ENCODE measurements around the gene ZFYVE21.

The ZFYVE21 gene

DNA sequence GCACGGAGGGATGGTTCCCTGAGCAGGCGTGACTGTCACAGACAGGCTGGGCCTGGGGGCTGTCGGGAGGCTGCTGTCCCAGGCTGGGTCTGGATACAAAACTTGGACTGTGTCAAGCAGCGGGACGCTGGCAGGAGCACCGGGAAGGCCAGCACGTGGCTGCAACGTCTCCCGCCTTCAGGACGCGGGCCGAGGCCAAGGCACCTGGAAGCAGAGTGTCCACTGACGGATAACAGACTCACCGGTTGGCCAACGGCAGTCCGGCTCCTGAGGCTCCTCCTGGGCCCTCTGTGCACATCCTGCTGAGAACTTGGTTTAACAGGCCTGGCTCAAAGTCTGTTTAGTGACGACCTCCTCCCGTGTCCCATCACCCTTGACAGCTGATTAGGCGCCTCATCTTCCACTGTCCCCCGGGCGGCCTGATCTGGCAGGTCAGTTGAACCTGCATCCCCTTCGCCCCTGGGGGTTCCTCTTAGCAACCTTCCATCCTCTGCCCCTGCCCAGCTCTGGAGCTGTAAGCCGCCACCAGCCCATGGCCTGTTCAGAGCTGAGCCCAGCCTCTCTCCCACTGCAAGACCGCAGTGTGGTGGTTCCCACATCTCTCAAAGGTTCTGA is 2.9 kb upstream of the ZFYVE21 start:
- Histone ChIP-seq H3K36me3 (ENCODE audit: insufficient read depth, low read length) (peaks cover 38% of the 10 kb centered on the region), H3K4me1 (ENCODE audit: insufficient read depth, low read length) (peaks cover 29% of the 10 kb centered on the region), H2AFZ (ENCODE audit: low read depth, low read length) (no peak overlapping the region), H3K9me3 (ENCODE audit: low read length) (peaks cover under 1% of the 10 kb centered on the region), H3K27me3 (ENCODE audit: insufficient read depth, low read length) (no peaks in the 10 kb centered on the region), H3K4me3 (ENCODE audit: low read length) (no peak overlapping the region)

GRCh38 chr14:103713304-103714062 is 2.1 kb upstream of the ZFYVE21 start:
- Histone ChIP-seq H3K4me1 (ENCODE audit: insufficient read depth, low read length) (peaks cover 29% of the 10 kb centered on the region), H3K9me3 (ENCODE audit: low read length) (peaks cover 3% of the 10 kb centered on the region), H3K27me3 (ENCODE audit: insufficient read depth, low read length) (no peaks in the 10 kb centered on the region), H3K4me3 (ENCODE audit: low read length) (no peak overlapping the region), H2AFZ (ENCODE audit: low read depth, low read length) (no peak overlapping the region), H3K36me3 (ENCODE audit: insufficient read depth, low read length) (peaks cover 32% of the 10 kb centered on the region)

GRCh38 chr14:103714063-103714724 is 1.4 kb upstream of the ZFYVE21 start:
- Histone ChIP-seq H3K36me3 (ENCODE audit: insufficient read depth, low read length) (peaks cover 27% of the 10 kb centered on the region), H3K4me3 (ENCODE audit: low read length) (peak overlapping the region; percentile 69), H2AFZ (ENCODE audit: low read depth, low read length) (no peak overlapping the region)

GRCh38 chr14:103716091-103716801 is 636 bp downstream of the ZFYVE21 start:
- peak overlapping the region; percentile 48 for H3K4me3 ChIP-seq (ENCODE audit: low read length)
- peaks cover 16% of the 10 kb centered on the region for H3K36me3 ChIP-seq (ENCODE audit: insufficient read depth, low read length)
- H2AFZ ChIP-seq (ENCODE audit: low read depth, low read length): no peak overlapping the region
- H3K4me1 ChIP-seq (ENCODE audit: insufficient read depth, low read length): peaks cover 23% of the 10 kb centered on the region
- H3K27me3 ChIP-seq (ENCODE audit: insufficient read depth, low read length): no peaks in the 10 kb centered on the region
- peaks cover 3% of the 10 kb centered on the region for H3K9me3 ChIP-seq (ENCODE audit: low read length)

More at GRCh38 chr14:103714063-103714724, 1.4 kb upstream of the ZFYVE21 start:
- H3K4me1 ChIP-seq (ENCODE audit: insufficient read depth, low read length): peaks cover 29% of the 10 kb centered on the region
- no peaks in the 10 kb centered on the region for H3K27me3 ChIP-seq (ENCODE audit: insufficient read depth, low read length)
- H3K9me3 ChIP-seq (ENCODE audit: low read length): peaks cover 3% of the 10 kb centered on the region

GRCh38 chr14:103716899-103717411 is 1.3 kb downstream of the ZFYVE21 start:
- H3K4me1 ChIP-seq (ENCODE audit: insufficient read depth, low read length): peaks cover 21% of the 10 kb centered on the region
- no peaks in the 10 kb centered on the region for H3K27me3 ChIP-seq (ENCODE audit: insufficient read depth, low read length)
- peaks cover 12% of the 10 kb centered on the region for H3K36me3 ChIP-seq (ENCODE audit: insufficient read depth, low read length)
- H3K4me3 ChIP-seq (ENCODE audit: low read length): peak overlapping the region; percentile 48
- H2AFZ ChIP-seq (ENCODE audit: low read depth, low read length): no peak overlapping the region
- H3K9me3 ChIP-seq (ENCODE audit: low read length): peaks cover 3% of the 10 kb centered on the region

DNA sequence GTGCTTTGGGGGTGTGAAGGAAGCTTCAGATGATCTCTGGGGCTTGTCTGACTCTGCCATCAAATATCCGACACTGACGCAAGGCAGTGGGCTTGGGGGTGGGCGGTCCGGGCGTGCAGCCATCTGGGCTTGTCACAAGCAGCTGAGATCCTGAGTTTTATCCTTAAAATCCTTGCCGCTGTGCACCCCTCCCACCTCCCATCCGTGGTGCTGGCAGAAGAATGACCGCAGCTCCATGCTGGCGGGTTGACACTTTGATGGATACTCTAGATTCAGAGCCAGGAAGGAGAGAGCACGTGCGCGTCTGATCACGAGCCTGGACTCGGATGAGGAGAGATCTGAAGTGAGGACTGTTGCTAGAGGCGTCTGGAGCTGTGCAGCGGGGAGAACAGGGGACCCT is 3.0 kb downstream of the ZFYVE21 start:
- Histone ChIP-seq H3K9me3 (ENCODE audit: low read length) (peaks cover 3% of the 10 kb centered on the region), H3K4me3 (ENCODE audit: low read length) (no peak overlapping the region), H3K36me3 (ENCODE audit: insufficient read depth, low read length) (peaks cover 2% of the 10 kb centered on the region), H3K4me1 (ENCODE audit: insufficient read depth, low read length) (peaks cover 21% of the 10 kb centered on the region), H2AFZ (ENCODE audit: low read depth, low read length) (no peak overlapping the region), H3K27me3 (ENCODE audit: insufficient read depth, low read length) (no peaks in the 10 kb centered on the region)

- no peaks in the 10 kb centered on the region for H3K27me3 ChIP-seq (ENCODE audit: insufficient read depth, low read length)
- H3K4me1 ChIP-seq (ENCODE audit: insufficient read depth, low read length): peaks cover 11% of the 10 kb centered on the region
- H3K36me3 ChIP-seq (ENCODE audit: insufficient read depth, low read length): peaks cover 2% of the 10 kb centered on the region
- H3K4me3 ChIP-seq (ENCODE audit: low read length): no peak overlapping the region
- no peak overlapping the region for H2AFZ ChIP-seq (ENCODE audit: low read depth, low read length)
- peaks cover 3% of the 10 kb centered on the region for H3K9me3 ChIP-seq (ENCODE audit: low read length)
These were observed 4.1 kb downstream of the ZFYVE21 start for GRCh38 chr14:103719751-103720150.

DNA sequence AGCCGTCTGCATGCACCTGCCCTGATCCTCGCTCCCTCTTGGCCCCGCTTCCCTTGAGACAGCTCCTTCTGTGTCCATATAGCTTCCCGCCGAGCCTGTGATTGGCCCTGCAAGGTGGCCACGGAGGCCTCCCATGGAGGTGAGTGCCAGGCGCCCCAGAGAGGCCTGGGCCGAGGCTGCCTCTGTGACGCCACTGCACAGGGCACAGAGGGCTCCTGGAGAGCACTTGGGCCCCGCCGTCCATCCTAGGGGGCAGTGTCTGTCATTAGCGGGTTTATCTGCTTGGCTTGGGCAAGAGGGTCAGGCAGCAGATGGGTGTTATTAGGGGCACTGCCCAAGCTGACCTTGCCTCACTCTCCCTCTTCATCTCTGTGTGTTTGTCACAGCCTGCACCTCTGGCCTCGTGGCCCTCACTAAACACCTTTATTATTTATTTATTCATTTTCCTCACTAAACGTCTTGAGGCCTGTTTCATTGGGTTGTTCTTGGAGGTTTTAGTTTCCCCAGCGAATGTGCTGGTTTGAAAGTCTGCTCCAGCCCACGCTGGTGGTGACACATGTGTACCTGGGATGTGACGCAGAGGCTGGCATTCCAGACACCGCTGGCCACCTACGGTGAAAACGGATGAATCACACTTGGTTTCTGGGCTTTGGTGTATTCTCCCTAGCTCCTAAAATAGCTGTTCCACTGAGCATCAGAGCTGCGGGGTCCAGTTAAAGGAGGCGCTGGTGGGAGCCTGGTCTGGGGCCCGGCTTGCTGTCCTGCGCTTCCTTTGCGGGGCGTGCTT is 5.9 kb downstream of the ZFYVE21 start:
- no peaks in the 10 kb centered on the region for H3K27me3 ChIP-seq (ENCODE audit: insufficient read depth, low read length)
- peaks cover 12% of the 10 kb centered on the region for H3K36me3 ChIP-seq (ENCODE audit: insufficient read depth, low read length)
- no peak overlapping the region for H2AFZ ChIP-seq (ENCODE audit: low read depth, low read length)
- H3K4me3 ChIP-seq (ENCODE audit: low read length): no peak overlapping the region
- H3K9me3 ChIP-seq (ENCODE audit: low read length): peaks cover 3% of the 10 kb centered on the region
- peaks cover 9% of the 10 kb centered on the region for H3K4me1 ChIP-seq (ENCODE audit: insufficient read depth, low read length)

- no peak overlapping the region for H3K4me3 ChIP-seq (ENCODE audit: low read length)
- peaks cover 21% of the 10 kb centered on the region for H3K36me3 ChIP-seq (ENCODE audit: insufficient read depth, low read length)
- no peak overlapping the region for H2AFZ ChIP-seq (ENCODE audit: low read depth, low read length)
- H3K4me1 ChIP-seq (ENCODE audit: insufficient read depth, low read length): no peaks in the 10 kb centered on the region
- H3K27me3 ChIP-seq (ENCODE audit: insufficient read depth, low read length): no peaks in the 10 kb centered on the region
- no peaks in the 10 kb centered on the region for H3K9me3 ChIP-seq (ENCODE audit: low read length)
These were observed 8.1 kb downstream of the ZFYVE21 start for GRCh38 chr14:103723748-103724081.

DNA sequence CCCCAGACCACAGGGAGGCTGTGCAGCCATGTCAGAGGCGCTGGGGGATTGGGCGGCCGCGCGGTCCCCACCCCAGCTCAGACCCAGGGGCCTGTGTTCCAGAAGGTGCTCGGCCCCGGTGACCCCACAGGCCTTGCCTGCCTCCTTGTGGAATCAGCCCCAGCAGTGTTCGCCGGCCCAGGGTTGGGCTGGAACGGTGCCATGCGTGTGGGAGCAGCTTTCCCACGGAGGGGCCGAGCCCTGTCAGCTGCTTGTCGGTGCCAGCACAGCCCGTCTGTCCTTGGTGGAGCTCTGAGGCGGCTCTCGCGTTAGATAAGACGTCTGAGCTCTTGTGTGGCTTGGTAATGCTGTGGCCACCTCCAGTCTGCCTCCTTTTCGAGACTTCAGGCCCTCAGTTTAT is 8.5 kb downstream of the ZFYVE21 start:
- no peaks in the 10 kb centered on the region for H3K4me1 ChIP-seq (ENCODE audit: insufficient read depth, low read length)
- peaks cover 25% of the 10 kb centered on the region for H3K36me3 ChIP-seq (ENCODE audit: insufficient read depth, low read length)
- no peak overlapping the region for H2AFZ ChIP-seq (ENCODE audit: low read depth, low read length)

DNA sequence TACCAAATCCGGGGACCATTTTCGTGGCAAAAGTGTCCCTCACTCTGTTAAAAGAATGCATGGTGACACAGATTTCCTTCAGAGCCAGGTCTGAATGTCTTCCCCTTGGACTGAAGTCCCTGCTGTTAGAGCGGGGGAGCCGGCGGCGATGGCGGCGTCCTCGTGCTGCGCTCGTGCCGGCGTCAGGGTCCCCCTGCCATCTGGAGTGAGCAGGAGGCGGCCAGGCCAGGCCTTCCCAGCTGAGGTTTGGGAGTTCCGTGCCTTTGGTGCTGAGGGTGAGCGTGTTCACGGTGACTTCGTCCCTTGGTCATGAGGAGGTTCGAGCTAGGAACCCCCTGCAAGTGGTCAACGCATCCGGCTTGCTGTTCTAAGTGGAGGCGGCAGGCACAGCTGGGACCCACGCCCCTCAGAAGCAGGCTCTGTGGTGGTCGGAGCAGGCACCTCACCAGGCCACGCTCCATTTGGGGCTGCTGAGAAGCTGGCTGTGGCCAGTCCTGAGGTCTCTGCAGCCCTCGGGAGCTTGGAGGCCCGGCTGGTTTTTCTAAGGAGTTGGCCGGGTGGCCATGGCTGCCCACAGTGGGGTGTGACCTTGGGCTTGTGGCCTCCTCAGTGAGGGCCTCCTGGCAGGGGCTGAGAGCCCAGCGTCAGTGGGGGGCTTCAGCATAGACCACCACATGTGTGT is 9.5 kb downstream of the ZFYVE21 start:
- Histone ChIP-seq H3K9me3 (ENCODE audit: low read length) (no peaks in the 10 kb centered on the region), H3K4me1 (ENCODE audit: insufficient read depth, low read length) (no peaks in the 10 kb centered on the region), H2AFZ (ENCODE audit: low read depth, low read length) (no peak overlapping the region), H3K36me3 (ENCODE audit: insufficient read depth, low read length) (peaks cover 36% of the 10 kb centered on the region), H3K27me3 (ENCODE audit: insufficient read depth, low read length) (no peaks in the 10 kb centered on the region), H3K4me3 (ENCODE audit: low read length) (no peak overlapping the region)

More for the DNA sequence above, 8.5 kb downstream of the ZFYVE21 start:
- Histone ChIP-seq H3K9me3 (ENCODE audit: low read length) (no peaks in the 10 kb centered on the region), H3K4me3 (ENCODE audit: low read length) (no peak overlapping the region), H3K27me3 (ENCODE audit: insufficient read depth, low read length) (no peaks in the 10 kb centered on the region)

Measured in neuron (in vitro differentiated cells).